ENCODE measurements around the gene PADI3. TPM values are rescaled to one million over a fixed set of nuclear protein-coding genes. Genes with fewer than 3 reads are reported as not detected.
"Not testable (repeated sequence)": the region's sequence is repeated elsewhere in the genome, so short reads cannot be mapped to it uniquely, and the experiment has no call there.

Gene PADI3
- total RNA-seq, 1 experiment from 2014 or later = not detected

GRCh38 chr1:17318262-17318661, 69.4 kb downstream of the PADI3 start:
- no peaks in the 10 kb centered on the region for H3K9me3 ChIP-seq (ENCODE audit: low read length)

GRCh38 chr1:17319561-17320350, 70.9 kb downstream of the PADI3 start:
- no peaks in the 10 kb centered on the region for H4K20me1 ChIP-seq (ENCODE audit: insufficient read depth, low read depth, low read length)
- H2AFZ ChIP-seq (ENCODE audit: low read length) = no peak overlapping the region
- H3K36me3 ChIP-seq (ENCODE audit: insufficient read depth, low read length) = no peaks in the 10 kb centered on the region
- H3K79me2 ChIP-seq (ENCODE audit: low read length) = no peaks in the 10 kb centered on the region
- H3K9ac ChIP-seq (ENCODE audit: low read length) = no peak overlapping the region
- no peaks in the 10 kb centered on the region for H3K4me1 ChIP-seq (ENCODE audit: low read length)
- H3K9me2 ChIP-seq (replicated peaks; ENCODE audit: insufficient read depth, low read length) = no peaks in the 10 kb centered on the region
- no peak overlapping the region for H3K4me3 ChIP-seq (ENCODE audit: low read length)
- no peaks in the 10 kb centered on the region for H3K9me3 ChIP-seq (ENCODE audit: low read length)
- H3K27me3 ChIP-seq (ENCODE audit: low read length) = no peaks in the 10 kb centered on the region
- DNase-seq = no peak
- H3K27ac ChIP-seq (ENCODE audit: low read length) = no peak overlapping the region
- no peak overlapping the region for H3K4me2 ChIP-seq (ENCODE audit: low read depth, low read length, poor library complexity, severe bottlenecking)

More at GRCh38 chr1:17318262-17318661, 69.4 kb downstream of the PADI3 start:
- Histone ChIP-seq H3K27ac (ENCODE audit: low read length) (no peak overlapping the region), H3K4me2 (ENCODE audit: low read depth, low read length, poor library complexity, severe bottlenecking) (no peak overlapping the region), H3K27me3 (ENCODE audit: low read length) (no peaks in the 10 kb centered on the region), H3K4me1 (ENCODE audit: low read length) (no peaks in the 10 kb centered on the region), H4K20me1 (ENCODE audit: insufficient read depth, low read depth, low read length) (no peaks in the 10 kb centered on the region), H3K36me3 (ENCODE audit: insufficient read depth, low read length) (no peaks in the 10 kb centered on the region), H3K9ac (ENCODE audit: low read length) (no peak overlapping the region), H3K79me2 (ENCODE audit: low read length) (no peaks in the 10 kb centered on the region), H3K9me2 (replicated peaks; ENCODE audit: insufficient read depth, low read length) (no peaks in the 10 kb centered on the region), H3K4me3 (ENCODE audit: low read length) (no peak overlapping the region), H2AFZ (ENCODE audit: low read length) (no peak overlapping the region)
- no peak for DNase-seq

- not testable (repeated sequence) for H3K4me2 ChIP-seq (ENCODE audit: low read depth, low read length, poor library complexity, severe bottlenecking); H3K27me3 ChIP-seq (ENCODE audit: low read length); H3K9me2 ChIP-seq (replicated peaks; ENCODE audit: insufficient read depth, low read length); H2AFZ ChIP-seq (ENCODE audit: low read length); H4K20me1 ChIP-seq (ENCODE audit: insufficient read depth, low read depth, low read length); H3K27ac ChIP-seq (ENCODE audit: low read length); H3K4me3 ChIP-seq (ENCODE audit: low read length); H3K9ac ChIP-seq (ENCODE audit: low read length); DNase-seq; H3K79me2 ChIP-seq (ENCODE audit: low read length); H3K9me3 ChIP-seq (ENCODE audit: low read length); H3K4me1 ChIP-seq (ENCODE audit: low read length); H3K36me3 ChIP-seq (ENCODE audit: insufficient read depth, low read length)
Observed at GRCh38 chr1:17321857-17322390, 73.0 kb downstream of the PADI3 start.

GRCh38 chr1:17328855-17329254, 80.0 kb downstream of the PADI3 start:
- Histone ChIP-seq H3K9me3 (ENCODE audit: low read length) (no peaks in the 10 kb centered on the region), H2AFZ (ENCODE audit: low read length) (no peak overlapping the region), H3K9me2 (replicated peaks; ENCODE audit: insufficient read depth, low read length) (no peaks in the 10 kb centered on the region), H3K27me3 (ENCODE audit: low read length) (no peaks in the 10 kb centered on the region), H3K9ac (ENCODE audit: low read length) (no peak overlapping the region), H3K4me2 (ENCODE audit: low read depth, low read length, poor library complexity, severe bottlenecking) (no peak overlapping the region), H3K4me3 (ENCODE audit: low read length) (no peak overlapping the region), H4K20me1 (ENCODE audit: insufficient read depth, low read depth, low read length) (no peaks in the 10 kb centered on the region), H3K4me1 (ENCODE audit: low read length) (no peaks in the 10 kb centered on the region), H3K27ac (ENCODE audit: low read length) (no peak overlapping the region), H3K79me2 (ENCODE audit: low read length) (no peaks in the 10 kb centered on the region), H3K36me3 (ENCODE audit: insufficient read depth, low read length) (no peaks in the 10 kb centered on the region)
- no peak for DNase-seq

GRCh38 chr1:17329610-17330009, 80.7 kb downstream of the PADI3 start:
- no peak for DNase-seq
- Histone ChIP-seq H3K4me3 (ENCODE audit: low read length) (no peak overlapping the region), H3K36me3 (ENCODE audit: insufficient read depth, low read length) (no peaks in the 10 kb centered on the region), H3K27me3 (ENCODE audit: low read length) (no peaks in the 10 kb centered on the region), H3K9me3 (ENCODE audit: low read length) (no peaks in the 10 kb centered on the region), H3K4me2 (ENCODE audit: low read depth, low read length, poor library complexity, severe bottlenecking) (no peak overlapping the region), H3K9me2 (replicated peaks; ENCODE audit: insufficient read depth, low read length) (no peaks in the 10 kb centered on the region), H3K9ac (ENCODE audit: low read length) (no peak overlapping the region), H4K20me1 (ENCODE audit: insufficient read depth, low read depth, low read length) (no peaks in the 10 kb centered on the region), H3K4me1 (ENCODE audit: low read length) (no peaks in the 10 kb centered on the region), H3K79me2 (ENCODE audit: low read length) (no peaks in the 10 kb centered on the region), H2AFZ (ENCODE audit: low read length) (no peak overlapping the region), H3K27ac (ENCODE audit: low read length) (no peak overlapping the region)

GRCh38 chr1:17330856-17331255, 82.0 kb downstream of the PADI3 start:
- DNase-seq = no peak
- H3K9me3 ChIP-seq (ENCODE audit: low read length) = no peaks in the 10 kb centered on the region
- H3K27me3 ChIP-seq (ENCODE audit: low read length) = no peaks in the 10 kb centered on the region
- H3K4me1 ChIP-seq (ENCODE audit: low read length) = no peaks in the 10 kb centered on the region
- H3K27ac ChIP-seq (ENCODE audit: low read length) = no peak overlapping the region
- no peaks in the 10 kb centered on the region for H3K9me2 ChIP-seq (replicated peaks; ENCODE audit: insufficient read depth, low read length)
- H2AFZ ChIP-seq (ENCODE audit: low read length) = no peak overlapping the region
- H3K4me2 ChIP-seq (ENCODE audit: low read depth, low read length, poor library complexity, severe bottlenecking) = no peak overlapping the region
- no peak overlapping the region for H3K4me3 ChIP-seq (ENCODE audit: low read length)
- H3K79me2 ChIP-seq (ENCODE audit: low read length) = no peaks in the 10 kb centered on the region
- no peak overlapping the region for H3K9ac ChIP-seq (ENCODE audit: low read length)
- no peaks in the 10 kb centered on the region for H3K36me3 ChIP-seq (ENCODE audit: insufficient read depth, low read length)
- no peaks in the 10 kb centered on the region for H4K20me1 ChIP-seq (ENCODE audit: insufficient read depth, low read depth, low read length)

- no peaks in the 10 kb centered on the region for H3K79me2 ChIP-seq (ENCODE audit: low read length)
- no peak overlapping the region for H3K4me3 ChIP-seq (ENCODE audit: low read length)
- DNase-seq = no peak
- no peaks in the 10 kb centered on the region for H3K36me3 ChIP-seq (ENCODE audit: insufficient read depth, low read length)
- no peaks in the 10 kb centered on the region for H4K20me1 ChIP-seq (ENCODE audit: insufficient read depth, low read depth, low read length)
- H3K9ac ChIP-seq (ENCODE audit: low read length) = no peak overlapping the region
- no peaks in the 10 kb centered on the region for H3K9me3 ChIP-seq (ENCODE audit: low read length)
- H3K9me2 ChIP-seq (replicated peaks; ENCODE audit: insufficient read depth, low read length) = no peaks in the 10 kb centered on the region
- no peak overlapping the region for H3K4me2 ChIP-seq (ENCODE audit: low read depth, low read length, poor library complexity, severe bottlenecking)
- H2AFZ ChIP-seq (ENCODE audit: low read length) = no peak overlapping the region
- H3K4me1 ChIP-seq (ENCODE audit: low read length) = no peaks in the 10 kb centered on the region
- no peaks in the 10 kb centered on the region for H3K27me3 ChIP-seq (ENCODE audit: low read length)
- no peak overlapping the region for H3K27ac ChIP-seq (ENCODE audit: low read length)
Observed at GRCh38 chr1:17333081-17333480, 84.2 kb downstream of the PADI3 start.

Measured in Karpas-422 (cell line).